PC-9 (cell line): Measurements from ENCODE around the gene BRD1.

Source experiments
- EZH2 ChIP-seq: fragments of 200-600 bp; sonication (generic); IDR thresholded peaks from 2 replicates; pipeline ENCODE4 v1.8.0; 2017; ENCODE audit warnings: antibody characterized with exemption, low read depth
- TF ChIP-seq, protein P1 (sequence below): fragments of 200-600 bp; sonication (generic); conservative IDR thresholded peaks from 2 replicates; pipeline ENCODE4 v1.6.1; 2017; ENCODE audit warnings: mixed run types, antibody characterized with exemption, mild to moderate bottlenecking, moderate library complexity

- TF ChIP-seq, protein P1, sequence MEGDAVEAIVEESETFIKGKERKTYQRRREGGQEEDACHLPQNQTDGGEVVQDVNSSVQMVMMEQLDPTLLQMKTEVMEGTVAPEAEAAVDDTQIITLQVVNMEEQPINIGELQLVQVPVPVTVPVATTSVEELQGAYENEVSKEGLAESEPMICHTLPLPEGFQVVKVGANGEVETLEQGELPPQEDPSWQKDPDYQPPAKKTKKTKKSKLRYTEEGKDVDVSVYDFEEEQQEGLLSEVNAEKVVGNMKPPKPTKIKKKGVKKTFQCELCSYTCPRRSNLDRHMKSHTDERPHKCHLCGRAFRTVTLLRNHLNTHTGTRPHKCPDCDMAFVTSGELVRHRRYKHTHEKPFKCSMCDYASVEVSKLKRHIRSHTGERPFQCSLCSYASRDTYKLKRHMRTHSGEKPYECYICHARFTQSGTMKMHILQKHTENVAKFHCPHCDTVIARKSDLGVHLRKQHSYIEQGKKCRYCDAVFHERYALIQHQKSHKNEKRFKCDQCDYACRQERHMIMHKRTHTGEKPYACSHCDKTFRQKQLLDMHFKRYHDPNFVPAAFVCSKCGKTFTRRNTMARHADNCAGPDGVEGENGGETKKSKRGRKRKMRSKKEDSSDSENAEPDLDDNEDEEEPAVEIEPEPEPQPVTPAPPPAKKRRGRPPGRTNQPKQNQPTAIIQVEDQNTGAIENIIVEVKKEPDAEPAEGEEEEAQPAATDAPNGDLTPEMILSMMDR, result no peak
- TF ChIP-seq EZH2, result no peak
These were observed 33.8 kb downstream of the BRD1 start for GRCh38 chr22:49793871-49794270.
